Measurements from ENCODE around the gene TMEM14B.
"Not testable (repeated sequence)": the region's sequence is repeated elsewhere in the genome, so short reads cannot be mapped to it uniquely, and the experiment has no call there.

Gene TMEM14B

DNA sequence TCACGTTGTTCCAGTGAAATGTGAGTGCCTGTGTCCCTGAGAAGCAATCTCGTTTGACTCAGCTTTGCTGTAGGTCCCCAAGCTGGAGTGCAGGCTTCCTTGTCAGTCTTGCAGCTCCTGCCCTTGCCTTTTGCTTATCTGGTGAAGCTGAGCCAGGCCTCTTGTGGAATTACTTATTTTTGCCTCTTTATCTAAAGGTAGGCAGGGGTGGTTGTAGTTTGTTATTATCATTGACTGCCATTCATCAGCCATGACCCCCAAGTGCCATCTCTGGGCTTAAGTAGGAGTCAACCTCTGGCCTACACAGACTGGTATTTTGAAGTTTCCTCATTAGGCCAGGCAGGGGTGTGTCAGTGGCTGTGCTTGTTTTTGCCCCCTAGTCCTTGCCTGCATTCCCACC lies 2.1 kb downstream of the TMEM14B start:
- no peak for DNase-seq

GRCh38 chr6:10750568-10750967 lies 3.0 kb downstream of the TMEM14B start:
- DNase-seq = not testable (repeated sequence)

- not testable (repeated sequence) for DNase-seq
Measured at GRCh38 chr6:10751757-10752156, 4.2 kb downstream of the TMEM14B start.

DNA sequence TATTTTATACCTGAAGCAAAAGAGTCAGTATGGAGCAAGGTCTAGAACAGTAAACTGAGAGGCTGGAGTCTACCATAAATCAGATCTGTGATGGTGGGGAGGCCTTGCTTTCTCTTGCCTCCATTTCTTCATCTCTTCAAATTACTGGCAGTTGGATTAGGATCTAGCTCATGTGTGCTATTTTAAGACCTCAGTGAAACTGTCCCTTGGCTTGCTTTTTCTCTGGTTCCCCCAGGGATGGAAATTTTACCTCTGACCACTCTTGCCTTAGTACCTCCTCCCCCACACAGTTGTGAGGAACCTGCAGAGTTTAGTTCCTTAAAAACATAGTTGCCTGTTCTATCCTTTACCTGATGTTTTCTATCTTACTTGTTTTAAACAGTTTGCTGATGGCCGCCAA lies 8.5 kb downstream of the TMEM14B start:
- no peak for DNase-seq

DNA sequence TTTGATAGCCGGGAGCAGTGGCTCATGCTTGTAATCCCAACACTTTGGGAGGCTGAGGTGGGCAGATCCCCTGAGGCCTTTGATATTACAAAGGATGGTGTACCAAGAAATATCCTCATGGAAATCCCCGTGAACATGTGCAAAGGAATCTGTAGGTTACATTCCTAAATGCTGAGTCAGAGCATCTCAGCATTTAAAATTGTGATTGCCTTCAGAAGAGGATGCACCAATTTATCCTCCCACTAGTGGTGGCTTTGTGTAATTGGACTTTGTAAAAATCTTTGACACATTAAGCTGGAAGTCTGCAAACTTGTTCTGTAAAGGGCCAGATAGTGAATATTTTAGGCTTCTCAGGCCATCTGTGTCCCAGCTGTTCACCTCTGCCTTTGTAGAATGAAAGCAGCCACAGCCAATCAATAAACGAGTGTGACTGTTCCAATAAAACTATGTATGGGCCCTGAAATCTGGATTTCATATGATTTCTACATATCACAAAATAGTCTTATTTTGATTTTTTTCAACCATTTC lies 11.8 kb downstream of the TMEM14B start:
- peak; percentile 7 to 20 for DNase-seq

- no peak for DNase-seq
Measured at GRCh38 chr6:10759884-10760329, 12.3 kb downstream of the TMEM14B start.

DNA sequence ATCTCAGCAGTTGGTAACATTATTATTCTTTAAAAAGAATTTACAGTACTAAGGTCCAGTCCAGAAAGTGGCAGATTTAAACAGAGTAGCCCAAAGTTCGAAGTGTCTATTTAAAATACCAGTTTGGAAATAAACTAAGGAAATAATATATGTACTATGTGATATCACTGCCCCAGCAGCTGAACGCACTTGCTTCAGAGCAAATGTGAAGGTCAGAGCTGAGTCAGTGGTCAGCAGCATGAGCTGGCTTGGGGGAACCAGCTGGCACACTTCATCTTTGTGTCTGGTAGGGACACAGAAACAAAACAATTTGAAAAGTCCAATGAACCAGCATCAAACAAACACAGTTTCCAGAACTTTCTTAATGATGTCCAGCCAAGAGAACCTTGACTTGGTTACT lies 15.4 kb downstream of the TMEM14B start:
- DNase-seq = no peak

- no peak for DNase-seq
Measured at GRCh38 chr6:10769419-10769818, 21.8 kb downstream of the TMEM14B start.

DNA sequence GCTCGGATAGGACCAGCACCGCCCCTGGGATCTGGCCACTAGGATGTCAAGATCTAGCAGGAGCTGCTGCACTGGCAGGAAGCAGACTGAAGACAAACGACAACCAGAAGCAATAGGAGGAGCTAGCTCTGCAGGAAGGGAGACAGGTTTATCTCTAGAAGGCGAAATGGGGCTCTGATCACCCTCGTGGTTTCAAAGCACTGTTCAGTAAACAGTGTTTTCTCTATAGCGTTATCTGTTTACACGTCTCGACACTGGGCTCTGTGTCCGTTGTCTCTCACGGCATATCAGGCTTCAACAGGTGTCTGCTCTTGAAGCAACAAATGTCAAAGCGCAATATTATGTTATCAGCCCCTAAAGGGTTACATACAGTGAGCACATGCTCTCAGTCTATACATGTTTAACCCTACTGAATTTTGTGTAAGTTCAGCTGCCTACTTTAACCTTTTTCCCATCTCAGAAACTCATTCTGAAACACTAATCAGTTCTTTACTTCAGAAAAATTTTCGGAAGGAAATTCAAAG lies 23.8 kb downstream of the TMEM14B start:
- no peak for DNase-seq

DNA sequence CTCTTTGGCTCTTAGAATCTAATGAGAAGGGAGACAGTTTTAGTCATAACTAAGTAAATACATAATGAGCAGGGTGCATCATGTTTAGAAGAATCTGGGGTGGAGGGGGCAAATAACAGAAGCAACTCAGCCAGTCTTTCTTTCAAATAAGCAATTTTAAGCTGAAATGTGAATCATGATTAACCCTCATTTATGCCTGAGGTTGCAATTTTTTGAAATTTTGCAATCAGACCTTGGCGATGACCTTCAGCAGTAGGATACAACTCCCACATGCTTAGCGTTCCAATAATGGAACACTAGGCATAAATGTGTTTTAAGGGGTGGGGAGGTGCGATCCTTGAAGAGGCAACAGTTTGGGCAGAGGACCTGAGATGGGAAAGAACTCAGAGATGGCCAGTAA lies 30.6 kb downstream of the TMEM14B start:
- DNase-seq = no peak

DNA sequence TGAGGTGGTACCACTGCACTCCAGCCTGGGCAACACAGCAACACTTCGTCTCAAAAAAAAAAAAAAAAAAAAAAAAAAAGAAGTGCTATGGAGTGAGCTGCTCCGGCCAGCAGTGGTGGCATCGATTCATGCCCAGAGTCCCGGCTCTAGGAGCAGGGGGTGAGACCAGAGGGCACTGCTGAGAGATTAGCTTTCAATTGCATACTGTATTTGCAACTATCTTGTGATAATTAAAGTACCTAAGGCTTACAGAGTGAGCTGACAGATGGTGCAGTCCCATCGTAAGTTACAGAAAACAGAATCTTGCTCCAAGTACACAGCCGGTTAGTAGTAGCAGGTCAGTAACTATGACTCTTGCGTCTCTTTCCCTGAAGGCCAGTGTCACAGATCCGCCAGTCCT lies 31.5 kb downstream of the TMEM14B start:
- no peak for DNase-seq

GRCh38 chr6:10791673-10792072 lies 44.1 kb downstream of the TMEM14B start:
- no peak for DNase-seq

- DNase-seq = no peak
Measured at GRCh38 chr6:10792101-10792500, 44.5 kb downstream of the TMEM14B start.

- DNase-seq = no peak
Measured at GRCh38 chr6:10793035-10793434, 45.4 kb downstream of the TMEM14B start.

DNA sequence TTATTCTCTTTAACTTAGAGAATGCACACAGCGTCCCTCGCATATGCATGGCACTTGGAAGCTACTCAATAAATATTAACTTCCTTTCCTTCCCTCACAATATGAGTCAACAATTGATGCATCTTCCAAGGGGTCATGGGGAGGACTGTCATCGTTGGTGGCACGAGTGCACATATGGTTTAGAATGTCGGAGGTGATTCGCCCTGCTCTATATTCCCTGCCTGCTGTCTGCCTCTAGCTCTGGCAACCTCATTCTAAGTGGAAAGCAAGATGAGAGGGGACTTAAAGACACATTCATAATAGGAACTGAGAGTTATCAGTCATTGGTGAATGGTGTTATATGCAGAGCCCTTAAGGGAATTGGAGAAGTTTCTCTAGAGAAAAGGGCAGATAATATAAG lies 46.1 kb downstream of the TMEM14B start:
- no peak for DNase-seq

DNA sequence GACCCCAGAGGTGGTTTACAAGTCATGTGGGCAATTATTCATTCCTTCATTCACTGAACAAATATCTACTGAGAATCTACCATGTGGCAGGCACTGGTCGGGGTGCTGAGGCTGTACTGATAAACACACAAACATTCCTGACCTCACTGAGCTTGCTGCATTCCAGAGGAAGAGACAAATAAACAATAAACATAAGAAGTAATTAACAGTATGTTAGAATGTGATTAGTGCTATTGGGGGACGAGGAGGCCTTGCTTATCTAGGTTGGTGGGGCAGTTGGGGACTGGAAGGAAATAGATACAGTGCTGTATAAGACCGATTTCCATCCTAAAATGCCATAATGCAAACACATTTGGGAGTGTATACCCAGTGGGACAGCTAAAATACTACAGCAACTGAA lies 46.6 kb downstream of the TMEM14B start:
- DNase-seq = no peak

DNA sequence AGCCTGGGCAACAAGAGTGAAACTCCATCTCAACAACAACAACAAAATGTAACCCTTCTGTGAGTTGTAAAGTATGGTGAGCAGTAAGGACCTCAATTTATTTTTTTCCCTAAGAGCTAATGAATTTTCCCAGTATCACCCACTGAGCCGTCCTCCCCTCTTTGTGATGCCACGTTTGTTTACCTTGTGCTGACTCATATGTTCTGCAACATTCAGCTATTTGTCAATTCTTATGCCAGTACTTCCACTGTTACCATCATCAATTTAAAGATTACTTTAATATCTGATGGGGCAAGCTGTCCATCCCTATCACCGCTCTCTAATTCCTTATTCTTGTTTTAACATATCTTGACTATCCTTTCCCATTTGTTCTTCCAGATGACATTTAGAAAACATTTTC lies 53.2 kb downstream of the TMEM14B start:
- peak; percentile 7 to 19 for DNase-seq

DNA sequence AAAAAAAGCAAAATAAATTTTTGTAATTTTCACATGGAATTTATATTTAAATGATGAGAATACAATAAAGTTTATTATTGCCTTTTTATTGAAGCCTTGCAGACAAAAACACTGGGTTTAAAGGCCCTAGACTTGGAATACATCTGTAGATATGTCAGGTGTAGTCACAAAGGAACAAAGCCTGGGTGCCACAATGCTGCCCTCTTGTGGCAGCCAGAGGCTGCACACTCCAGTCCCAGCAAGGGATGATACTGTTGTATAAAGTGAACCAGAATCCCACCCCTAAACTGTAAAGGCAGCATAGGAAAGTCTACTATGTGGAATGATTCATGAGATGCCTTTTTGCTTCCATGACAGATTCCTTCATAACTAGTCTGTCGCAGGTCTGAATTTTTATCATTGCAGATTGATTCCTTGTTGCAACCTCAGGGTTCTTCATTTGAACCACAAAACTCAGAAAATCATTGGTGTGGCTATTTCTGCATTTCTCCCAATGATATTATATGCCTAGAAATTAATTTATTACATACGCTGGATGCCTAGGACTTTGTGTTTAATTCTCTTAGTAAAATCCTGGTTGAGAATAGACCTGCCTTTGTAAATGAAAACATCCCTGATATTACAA lies 53.7 kb downstream of the TMEM14B start:
- peak; percentile 51 to 61 for DNase-seq

All from SHP77 (cell line).